Stimulated activated CD8-positive, alpha-beta memory T cell treated with anti-CD3 and anti-CD28 coated beads, Interleukin-15, amount 100 ng/mL, for 24 hours (primary cell): ENCODE measurements around the gene MFRP.

ENCODE experiments used
- DNase-seq: peaks from one replicate; pipeline ENCODE4 v3.0.0-alpha.2; 2020; ENCODE audit warnings: low read depth

MFRP gene

GRCh38 chr11:119317592-119318239 is 28.8 kb downstream of the MFRP start:
- no peak for DNase-seq

- no peak for DNase-seq
Observed at GRCh38 chr11:119316729-119317591, 29.5 kb downstream of the MFRP start, which contains the start of gene MCAM. MCAM (minus strand) TSS chr11:119317130; CDS start chr11:119317101, 29 bp downstream.

GRCh38 chr11:119316016-119316728 is 30.3 kb downstream of the MFRP start:
- DNase-seq = no peak

GRCh38 chr11:119315131-119316015 is 31.1 kb downstream of the MFRP start:
- DNase-seq = no peak

GRCh38 chr11:119314726-119315125 is 31.8 kb downstream of the MFRP start:
- no peak for DNase-seq

GRCh38 chr11:119310682-119311052 is 35.8 kb downstream of the MFRP start:
- no peak for DNase-seq

GRCh38 chr11:119309953-119310681 is 36.4 kb downstream of the MFRP start:
- no peak for DNase-seq

- DNase-seq = no peak
Observed at GRCh38 chr11:119309411-119309810, 37.1 kb downstream of the MFRP start.

GRCh38 chr11:119307974-119308373 is 38.5 kb downstream of the MFRP start:
- DNase-seq = no peak

- DNase-seq = no peak
Observed at GRCh38 chr11:119307219-119307618, 39.3 kb downstream of the MFRP start.

GRCh38 chr11:119306373-119306890 is 40.1 kb downstream of the MFRP start:
- no peak for DNase-seq

GRCh38 chr11:119305556-119306372 is 40.7 kb downstream of the MFRP start:
- DNase-seq = no peak

- DNase-seq = no peak
Observed at GRCh38 chr11:119303227-119303718, 43.2 kb downstream of the MFRP start.

- DNase-seq = no peak
Observed at GRCh38 chr11:119300198-119300964, 46.1 kb downstream of the MFRP start.

- DNase-seq = no peak
Observed at GRCh38 chr11:119299416-119299815, 47.1 kb downstream of the MFRP start.

GRCh38 chr11:119298726-119299125 is 47.8 kb downstream of the MFRP start:
- no peak for DNase-seq

GRCh38 chr11:119297938-119298337 is 48.6 kb downstream of the MFRP start:
- DNase-seq = no peak

GRCh38 chr11:119295178-119295577 is 51.3 kb downstream of the MFRP start:
- no peak for DNase-seq

GRCh38 chr11:119293461-119293860 is 53.0 kb downstream of the MFRP start:
- no peak for DNase-seq
